NCI-H510A (cell line): Measurements from ENCODE around the gene KDM4B.

Experiments used
- DNase-seq: peaks from one replicate; lab custom pipeline; 2025; lab: John Stamatoyannopoulos, UW

Gene KDM4B

DNA sequence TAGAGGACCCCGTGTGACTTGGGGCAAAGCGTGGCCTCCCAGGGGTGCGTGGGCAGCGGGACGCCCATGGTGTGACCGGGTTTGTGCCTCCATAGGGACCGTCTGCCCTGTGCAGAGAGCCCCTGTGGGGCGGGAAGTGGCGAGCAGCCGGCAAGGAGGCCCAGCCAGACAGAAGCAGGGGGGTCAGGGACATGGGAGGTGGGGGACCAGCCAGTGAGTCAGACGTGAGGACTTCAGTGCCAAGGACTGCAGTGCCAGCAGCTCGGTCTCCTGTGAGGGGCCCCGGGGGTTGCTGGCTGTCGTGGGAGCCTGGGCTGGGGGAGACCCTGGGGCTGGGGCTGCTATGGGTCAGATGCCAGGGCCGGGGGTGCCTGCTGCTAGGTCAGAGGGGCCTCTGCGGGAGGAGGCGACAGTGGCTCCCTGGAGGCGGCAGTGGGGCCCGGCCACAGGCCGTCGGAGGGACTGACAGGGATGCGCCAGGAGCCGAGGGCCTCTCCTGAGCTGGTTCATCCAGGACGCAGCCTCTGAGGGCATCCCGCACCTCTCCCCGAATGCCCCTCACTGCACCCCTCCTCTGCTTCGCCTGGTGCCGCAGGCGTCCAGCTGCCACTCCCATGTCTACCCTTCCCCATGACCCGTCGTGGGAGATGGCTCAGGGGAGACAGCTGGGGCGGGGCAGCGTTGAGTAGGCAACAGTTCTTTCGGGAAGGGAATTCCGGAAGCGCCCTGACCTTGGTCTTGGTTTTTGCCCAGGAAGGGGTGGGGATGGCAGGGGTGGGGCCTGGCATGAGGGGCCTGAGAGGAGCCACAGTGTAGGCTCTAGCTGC lies 80.0 kb downstream of the KDM4B start:
- no peak for DNase-seq

GRCh38 chr19:5049561-5049960 lies 80.6 kb downstream of the KDM4B start:
- no peak for DNase-seq

DNA sequence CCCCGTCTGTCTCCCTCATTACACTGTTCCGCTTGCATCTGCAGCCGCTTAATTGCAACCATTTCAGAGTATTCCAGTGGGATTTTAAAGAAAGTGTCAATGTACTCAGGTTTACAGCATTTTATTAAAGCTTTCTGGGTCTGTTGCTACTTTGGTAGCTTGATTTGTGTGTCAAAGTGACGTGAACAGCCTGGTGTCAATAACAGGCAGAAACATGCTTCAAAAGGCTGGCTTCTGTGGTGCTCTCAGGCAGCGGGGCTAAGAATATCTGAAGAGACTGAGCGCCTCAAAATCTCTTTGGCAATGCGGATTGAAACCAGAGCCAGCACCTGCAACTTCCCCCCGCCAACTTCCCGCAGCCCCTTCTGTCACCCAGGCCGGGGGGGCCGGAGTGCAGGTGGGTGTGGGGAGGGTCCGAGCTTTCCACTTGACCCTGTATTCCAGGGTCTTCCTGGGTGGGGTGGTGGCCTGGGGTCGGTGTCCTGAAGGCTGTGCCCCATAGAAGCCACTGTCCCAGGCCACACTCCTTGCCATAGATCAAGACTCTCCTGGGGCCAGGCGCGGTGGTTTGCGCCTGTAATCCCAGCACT lies 81.2 kb downstream of the KDM4B start:
- no peak for DNase-seq

GRCh38 chr19:5050905-5051304 lies 82.0 kb downstream of the KDM4B start:
- no peak for DNase-seq

- no peak for DNase-seq
Observed at GRCh38 chr19:5051619-5052018, 82.7 kb downstream of the KDM4B start.

- no peak for DNase-seq
Observed at GRCh38 chr19:5052515-5052914, 83.6 kb downstream of the KDM4B start.

- DNase-seq = no peak
Observed at GRCh38 chr19:5052945-5053485, 84.1 kb downstream of the KDM4B start.

GRCh38 chr19:5053661-5054060 lies 84.7 kb downstream of the KDM4B start:
- no peak for DNase-seq

- DNase-seq = no peak
Observed at GRCh38 chr19:5054551-5055456, 85.9 kb downstream of the KDM4B start.

GRCh38 chr19:5055457-5055776 lies 86.5 kb downstream of the KDM4B start:
- no peak for DNase-seq

DNA sequence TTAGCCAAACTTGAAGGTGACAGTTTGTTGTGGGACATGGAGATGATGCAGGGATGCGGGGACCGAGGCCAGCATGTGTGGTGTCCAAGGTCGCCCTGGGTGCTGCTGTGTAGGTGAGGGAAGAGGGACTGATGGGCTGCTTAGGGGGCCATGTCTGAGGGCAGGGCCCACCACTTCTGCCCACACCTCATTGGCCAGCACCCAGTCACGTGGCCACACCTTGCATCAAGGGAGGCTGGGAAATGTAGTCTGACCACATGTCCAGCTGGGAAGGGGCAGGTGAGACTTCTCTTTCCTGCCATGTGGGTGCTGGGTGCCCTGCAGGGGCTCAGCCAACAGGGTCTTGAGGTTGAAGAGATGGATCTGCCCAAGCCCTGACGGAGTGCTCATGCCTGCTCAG lies 88.9 kb downstream of the KDM4B start:
- no peak for DNase-seq

GRCh38 chr19:5058521-5059212 lies 89.8 kb downstream of the KDM4B start:
- DNase-seq = no peak

- DNase-seq = no peak
Observed at GRCh38 chr19:5059213-5059574, 90.3 kb downstream of the KDM4B start.

GRCh38 chr19:5059793-5060192 lies 90.9 kb downstream of the KDM4B start:
- no peak for DNase-seq

GRCh38 chr19:5062195-5062594 lies 93.3 kb downstream of the KDM4B start:
- DNase-seq = no peak

DNA sequence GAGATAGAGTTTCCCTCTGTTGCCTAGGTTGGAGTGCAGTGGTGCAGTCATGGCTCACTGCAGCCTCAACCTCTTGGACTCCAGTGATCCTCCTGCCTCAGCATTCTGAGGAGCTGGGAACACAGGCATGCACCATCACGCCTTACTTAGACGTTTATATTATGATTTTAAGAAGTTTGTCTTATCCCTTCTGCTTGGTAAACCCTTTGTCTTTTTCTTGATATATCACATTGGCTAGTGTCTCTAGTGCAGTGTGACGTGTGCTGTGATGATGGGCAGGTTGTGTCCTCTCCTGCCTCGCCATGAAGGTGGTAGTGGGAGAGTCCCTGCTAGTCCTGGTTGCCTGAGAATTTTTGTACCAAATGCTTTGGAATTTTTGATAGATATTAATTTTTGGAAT lies 93.9 kb downstream of the KDM4B start:
- DNase-seq = no peak

- DNase-seq = no peak
Observed at GRCh38 chr19:5063873-5064645, 95.1 kb downstream of the KDM4B start.

GRCh38 chr19:5064896-5065295 lies 96.0 kb downstream of the KDM4B start:
- DNase-seq = no peak

DNA sequence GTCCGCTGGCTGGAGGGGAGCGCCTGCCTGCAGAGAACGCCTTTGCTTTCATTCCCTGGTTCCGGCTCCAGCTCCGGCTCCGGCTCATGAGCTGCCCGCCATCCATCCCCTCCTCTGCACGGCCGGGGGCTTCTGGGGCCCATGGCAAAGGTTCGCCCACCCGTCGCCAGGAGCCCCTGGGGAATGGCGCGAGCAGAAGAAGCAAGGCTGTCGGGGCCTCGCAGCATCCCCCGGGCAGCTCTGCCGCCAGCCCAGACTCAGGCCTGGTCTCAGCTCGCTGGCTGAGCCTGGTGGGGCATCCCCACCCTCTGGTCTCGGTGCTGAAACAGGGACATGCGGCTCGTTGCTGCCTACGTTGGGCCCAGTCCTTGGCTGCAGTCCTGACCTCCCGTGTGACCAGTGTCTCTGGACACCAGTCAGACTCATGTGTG lies 96.8 kb downstream of the KDM4B start:
- no peak for DNase-seq

DNA sequence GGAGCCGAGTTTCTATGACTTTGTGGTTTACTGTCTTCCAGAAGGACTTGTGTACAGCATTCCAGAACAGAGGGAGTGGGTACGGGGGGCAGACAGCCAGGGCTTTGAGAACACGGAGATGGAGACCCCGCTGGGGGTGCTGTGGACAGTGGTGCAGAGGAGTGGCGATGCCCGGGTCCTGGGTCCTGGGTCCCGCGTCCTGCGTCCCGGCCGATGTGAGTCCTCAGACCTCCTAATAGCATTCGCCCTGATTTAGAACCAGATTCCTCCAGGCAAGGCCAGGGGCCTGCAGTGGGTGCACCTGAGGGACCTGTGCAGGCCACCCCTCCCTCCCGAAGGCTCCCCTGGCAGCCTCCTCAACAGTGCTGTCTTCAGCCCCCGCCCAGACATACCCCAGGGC lies 97.9 kb downstream of the KDM4B start:
- no peak for DNase-seq

GRCh38 chr19:5067678-5068077 lies 98.8 kb downstream of the KDM4B start:
- no peak for DNase-seq
